ACC112 (cell line): ENCODE results near the gene DDN.

Source experiments
- H2AFZ ChIP-seq: fragments of 200-600 bp; sonication (generic); one replicate; pipeline ENCODE4 v1.6.0; 2017; ENCODE audit warnings: antibody characterized with exemption, low read length; ENCODE audit not compliant: unreplicated experiment
- H3K27ac ChIP-seq: fragments of 200-600 bp; sonication (generic); 2 replicates; pipeline ENCODE4 v1.5.1; 2014; ENCODE audit warnings: low read depth, mild to moderate bottlenecking, antibody characterized with exemption, low read length, moderate library complexity
- H3K27me3 ChIP-seq: fragments of 200-600 bp; sonication (generic); 2 replicates; pipeline ENCODE4 v1.6.1; 2014; ENCODE audit warnings: mild to moderate bottlenecking, antibody characterized with exemption, low read length, moderate library complexity, mixed read lengths; ENCODE audit not compliant: insufficient read depth
- H3K36me3 ChIP-seq: fragments of 200-600 bp; sonication (generic); 2 replicates; pipeline ENCODE4 v1.6.1; 2016; ENCODE audit warnings: mild to moderate bottlenecking, antibody characterized with exemption, low read length, moderate library complexity, mixed read lengths; ENCODE audit not compliant: insufficient read depth
- H3K4me1 ChIP-seq: fragments of 200-600 bp; sonication (generic); one replicate; pipeline ENCODE4 v1.6.1; 2016; ENCODE audit warnings: low read length, mixed read lengths; ENCODE audit not compliant: insufficient read depth, unreplicated experiment, control insufficient read depth
- H3K4me3 ChIP-seq: fragments of 200-600 bp; sonication (generic); 2 replicates; pipeline ENCODE4 v1.5.1; 2014; ENCODE audit warnings: mild to moderate bottlenecking, low read depth, low read length
- H3K79me2 ChIP-seq: fragments of 200-600 bp; sonication (generic); one replicate; pipeline ENCODE4 v1.6.0; 2016; ENCODE audit warnings: low read length; ENCODE audit not compliant: control insufficient read depth, unreplicated experiment, insufficient read depth

Gene DDN

GRCh38 chr12:49039421-49040363, 40.5 kb upstream of the DDN start:
- H3K4me3 ChIP-seq = no peak overlapping the region
- H2AFZ ChIP-seq = no peak overlapping the region
- H3K27me3 ChIP-seq = no peaks in the 10 kb centered on the region
- H3K79me2 ChIP-seq = no peaks in the 10 kb centered on the region
- no peaks in the 10 kb centered on the region for H3K4me1 ChIP-seq
- no peak overlapping the region for H3K27ac ChIP-seq
- H3K36me3 ChIP-seq = peaks cover 41% of the 10 kb centered on the region

- peaks cover 39% of the 10 kb centered on the region; the same call in 1 of the 2 replicates for H3K36me3 ChIP-seq
- no peak overlapping the region for H3K27ac ChIP-seq
- H2AFZ ChIP-seq = no peak overlapping the region
- no peaks in the 10 kb centered on the region for H3K79me2 ChIP-seq
- no peaks in the 10 kb centered on the region for H3K27me3 ChIP-seq
- H3K4me3 ChIP-seq = no peak overlapping the region
- no peaks in the 10 kb centered on the region for H3K4me1 ChIP-seq
These were observed 39.2 kb upstream of the DDN start for GRCh38 chr12:49038291-49038955.

DNA sequence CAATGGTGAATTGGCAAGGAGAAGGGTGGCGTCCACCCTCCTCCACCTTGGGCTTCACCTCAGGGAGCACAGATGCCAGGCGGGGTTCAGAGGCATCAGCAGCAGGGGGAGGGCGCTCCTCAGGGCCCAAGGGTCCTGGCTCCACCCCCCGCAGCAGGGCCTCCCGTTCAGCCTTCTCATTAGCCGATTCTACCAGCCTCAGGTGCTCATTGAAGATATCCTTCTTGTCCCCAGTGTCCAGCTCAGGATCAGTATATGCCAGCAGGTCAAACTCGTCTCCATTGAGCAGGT, 38.7 kb upstream of the DDN start:
- no peak overlapping the region for H3K4me3 ChIP-seq
- no peak overlapping the region for H3K27ac ChIP-seq
- no peak overlapping the region for H2AFZ ChIP-seq
- H3K79me2 ChIP-seq = no peaks in the 10 kb centered on the region
- H3K36me3 ChIP-seq = peaks cover 34% of the 10 kb centered on the region; the same call in 1 of the 2 replicates
- no peaks in the 10 kb centered on the region for H3K27me3 ChIP-seq
- H3K4me1 ChIP-seq = no peaks in the 10 kb centered on the region

GRCh38 chr12:49037111-49037946, 38.2 kb upstream of the DDN start:
- Histone ChIP-seq H3K4me3 (no peak overlapping the region), H3K27me3 (no peaks in the 10 kb centered on the region), H3K27ac (no peak overlapping the region), H3K79me2 (no peaks in the 10 kb centered on the region), H2AFZ (no peak overlapping the region), H3K36me3 (peaks cover 28% of the 10 kb centered on the region; the same call in 1 of the 2 replicates), H3K4me1 (no peaks in the 10 kb centered on the region)

- H3K36me3 ChIP-seq = peaks cover 21% of the 10 kb centered on the region; the same call in 1 of the 2 replicates
- no peak overlapping the region for H2AFZ ChIP-seq
- H3K79me2 ChIP-seq = no peaks in the 10 kb centered on the region
- no peaks in the 10 kb centered on the region for H3K4me1 ChIP-seq
- no peak overlapping the region for H3K4me3 ChIP-seq
- no peak overlapping the region for H3K27ac ChIP-seq
- H3K27me3 ChIP-seq = no peaks in the 10 kb centered on the region
These were observed 36.9 kb upstream of the DDN start for GRCh38 chr12:49036029-49036428.

- Histone ChIP-seq H3K4me1 (no peaks in the 10 kb centered on the region), H2AFZ (no peak overlapping the region), H3K79me2 (no peaks in the 10 kb centered on the region), H3K27ac (no peak overlapping the region), H3K27me3 (no peaks in the 10 kb centered on the region), H3K36me3 (peaks cover 21% of the 10 kb centered on the region), H3K4me3 (no peak overlapping the region)
These were observed 35.1 kb upstream of the DDN start for GRCh38 chr12:49034286-49034622.

GRCh38 chr12:49033611-49034285, 34.6 kb upstream of the DDN start:
- Histone ChIP-seq H3K4me3 (no peak overlapping the region), H3K36me3 (peaks cover 17% of the 10 kb centered on the region), H3K27me3 (no peaks in the 10 kb centered on the region), H3K79me2 (no peaks in the 10 kb centered on the region), H2AFZ (no peak overlapping the region), H3K4me1 (no peaks in the 10 kb centered on the region), H3K27ac (no peak overlapping the region)

DNA sequence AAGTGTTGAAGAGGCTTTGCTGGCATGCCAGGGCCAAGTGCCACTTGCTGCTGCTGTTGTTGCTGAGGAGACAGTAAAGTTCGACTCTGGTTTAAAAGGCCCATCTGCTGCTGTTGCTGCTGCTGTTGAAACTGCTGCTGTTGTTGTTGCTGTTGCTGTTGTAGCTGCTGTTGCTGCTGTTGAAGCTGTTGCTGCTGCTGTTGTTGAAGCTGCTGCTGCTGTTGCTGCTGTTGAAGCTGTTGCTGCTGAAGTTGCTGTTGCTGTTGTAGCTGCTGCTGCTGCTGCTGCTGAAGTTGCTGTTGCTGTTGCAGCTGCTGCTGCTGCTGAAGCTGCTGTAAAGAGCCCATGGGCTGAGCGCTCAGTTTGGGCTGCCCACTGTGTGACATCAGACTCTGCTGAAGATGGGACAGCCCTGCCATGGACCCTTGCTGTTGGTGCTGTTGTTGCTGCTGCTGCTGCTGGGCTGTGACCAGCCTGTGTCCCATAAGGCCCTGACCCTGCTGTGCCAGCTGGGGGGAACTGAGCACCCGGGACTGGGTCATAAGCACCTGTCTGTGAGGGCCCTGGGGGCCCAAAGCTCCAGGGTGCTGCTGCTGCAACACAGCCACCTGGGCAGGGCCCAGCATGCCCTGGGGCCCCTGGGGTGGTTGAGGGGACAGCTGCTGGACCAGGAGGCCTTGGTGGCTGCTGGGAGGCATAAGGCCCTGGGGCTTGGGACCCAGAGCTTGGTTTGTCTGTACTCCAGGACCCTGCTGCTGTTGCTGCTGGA, 33.7 kb upstream of the DDN start:
- Histone ChIP-seq H3K36me3 (peaks cover 16% of the 10 kb centered on the region), H3K27ac (no peak overlapping the region), H3K4me3 (no peak overlapping the region), H3K27me3 (no peaks in the 10 kb centered on the region), H3K79me2 (no peaks in the 10 kb centered on the region), H2AFZ (no peak overlapping the region), H3K4me1 (no peaks in the 10 kb centered on the region)

DNA sequence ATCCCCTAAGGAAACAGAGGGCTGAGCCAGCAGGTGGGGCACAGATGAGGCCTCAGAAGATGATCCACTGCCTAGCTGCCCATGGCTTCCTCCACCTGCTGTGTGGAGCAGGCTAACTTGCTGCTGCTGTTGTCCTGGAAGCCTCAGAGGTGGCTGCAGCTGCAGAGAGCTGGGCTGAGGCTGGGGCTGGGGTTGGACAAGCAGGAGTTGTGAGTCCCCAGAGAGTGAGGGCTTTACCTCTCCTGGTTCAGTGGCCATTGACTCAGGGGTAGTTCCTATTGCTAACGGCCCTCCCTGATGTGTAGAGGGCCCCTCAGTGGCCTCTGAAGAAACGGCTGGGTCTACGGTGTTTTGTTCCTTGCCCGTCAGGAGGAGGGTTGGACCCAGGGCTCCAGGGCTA, 33.1 kb upstream of the DDN start:
- H3K27me3 ChIP-seq = no peaks in the 10 kb centered on the region
- H3K36me3 ChIP-seq = peaks cover 19% of the 10 kb centered on the region
- H3K4me3 ChIP-seq = no peak overlapping the region

More for the DNA sequence above, 33.1 kb upstream of the DDN start:
- Histone ChIP-seq H2AFZ (no peak overlapping the region), H3K4me1 (no peaks in the 10 kb centered on the region), H3K79me2 (no peaks in the 10 kb centered on the region), H3K27ac (no peak overlapping the region)
